SK-N-MC (cell line): ENCODE results near the gene ZNF775.

Experiments used
- EZH2 ChIP-seq: fragments of 200-600 bp; sonication (generic); IDR thresholded peaks from one replicate; pipeline ENCODE4 v1.6.1; 2017; ENCODE audit warnings: antibody characterized with exemption
- POLR2AphosphoS5 ChIP-seq: IDR thresholded peaks from 2 replicates; pipeline ENCODE4 v1.6.1; 2012; ENCODE audit warnings: mild to moderate bottlenecking, low read depth, low read length, borderline replicate concordance

DNA sequence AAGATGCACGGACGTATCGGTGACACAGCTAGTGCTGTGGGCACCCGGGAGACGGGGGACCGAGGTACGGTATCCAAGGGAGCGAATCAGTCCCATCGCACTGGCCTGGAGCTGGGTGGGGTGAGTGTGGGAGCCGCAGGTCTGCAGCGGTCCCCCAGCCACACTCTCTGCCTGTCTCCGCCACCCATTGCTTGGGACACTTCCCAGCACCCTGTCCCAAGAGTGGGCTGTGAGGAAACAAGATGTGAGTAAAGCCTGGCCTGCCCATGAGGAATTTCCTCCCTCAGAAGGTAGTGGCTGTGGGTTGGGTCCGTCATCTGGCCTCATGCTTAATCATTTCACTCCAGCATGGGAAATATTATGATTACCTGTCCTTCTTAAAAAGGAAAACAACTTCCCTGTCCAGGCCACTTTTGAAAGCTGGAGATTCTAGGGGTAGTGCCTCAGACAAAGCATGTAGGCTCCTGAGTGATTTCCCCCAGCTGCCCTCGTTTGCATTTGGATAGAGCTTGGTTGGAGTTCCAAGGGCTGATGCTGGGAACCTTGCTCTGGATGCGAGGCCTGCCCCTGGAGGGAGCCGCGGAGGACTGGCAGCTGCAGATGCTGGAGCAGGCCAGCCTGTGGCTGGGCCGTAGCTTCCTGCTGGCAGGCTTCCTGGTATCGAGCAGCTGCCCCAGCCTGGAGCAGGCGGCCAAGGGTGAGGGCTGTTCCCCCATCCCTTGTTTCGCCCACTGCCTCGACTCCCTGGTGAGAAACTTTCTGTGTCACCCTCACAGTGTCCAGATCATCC is 49.6 kb upstream of the ZNF775 start:
- TF ChIP-seq POLR2AphosphoS5 (no peak), EZH2 (no peak)
